Pancreas (tissue), 10 donors: ENCODE results near the gene KIF7. TPM values are rescaled to one million over a fixed set of nuclear protein-coding genes. Genes with fewer than 3 reads are reported as not detected.

Experiments used
- ATAC-seq, 4 donors: fragments of 200-7000 bp; cut with Tn5 transposase; one replicate each; pipeline versions ENCODE4 v1.8.0 to v1.9.1; 2020; ENCODE audit warnings: mild to moderate bottlenecking in 4 of 4, moderate library complexity in 4 of 4
- DNase-seq, 6 donors: peaks; one replicate each; pipeline ENCODE4 v3.0.0-alpha.2; 2020
- FAIRE-seq: peaks from 2 replicates; lab custom pipeline; 2012; peaks lifted over from hg19 to GRCh38; lab: Jason Lieb, UNC
- H3K27ac ChIP-seq, 4 donors: fragments of 200-600 bp; sonication (generic); 1 replicate in 3 of 4; 2 replicates in 1 of 4; pipeline versions ENCODE4 v1.5.0 to v1.8.0; 2020
- H3K27me3 ChIP-seq, 4 donors: fragments of 200-600 bp; one replicate each; pipeline ENCODE4 v1.8.0; 2021
- H3K36me3 ChIP-seq, 3 donors: fragments of 200-600 bp; sonication (generic) in 1 of 3; one replicate each; pipeline versions ENCODE4 v1.5.0 to v1.8.0; 2020 to 2021
- H3K4me1 ChIP-seq, 3 donors: fragments of 200-600 bp; one replicate each; pipeline ENCODE4 v1.8.0; 2021
- H3K4me3 ChIP-seq, 4 donors: fragments of 200-600 bp; sonication (generic) in 2 of 4; one replicate each; pipeline versions ENCODE4 v1.5.0 to v1.8.0; 2020 to 2021
- H3K9me3 ChIP-seq, 4 donors: fragments of 200-600 bp; one replicate each; pipeline ENCODE4 v1.8.0; 2021
- WGBS, 2 donors: extraction: QIAGEN DNeasy Blood & Tissue Kit; methylation state at CpG; one replicate each; pipeline ENCODE4 v1.1.7; 2013; 5-methylcytosine and 5-hydroxymethylcytosine counted together
- intact Hi-C, 3 donors: fragments of 100-400 bp; cut with DNase I; formaldehyde crosslinking; loops; one replicate each; pipeline versions ENCODE4 v1.11.1 to v1.14.2; 2022
- polyA plus RNA-seq, 2 donors: library from polyadenylated mRNA; stranded (reverse); fragments of 200-250 nt; gene quantifications; one replicate each; pipeline ENCODE4 v1.2.3, GENCODE V29; 2013
- total RNA-seq, 6 donors: library from RNA; stranded (reverse); fragmentation: NEBNext Ultra II Directional in 4 of 6; extraction: Animal tissue kit (Norgen Biotek cat#: 25700) in 4 of 6; gene quantifications; one replicate each; pipeline versions ENCODE4 v1.2.1 to v1.2.4, GENCODE V29; 2021 to 2023
- TF ChIP-seq, protein P1 (sequence below), 4 donors: fragments of 200-600 bp; sonication (generic) in 3 of 4; IDR thresholded peaks; one replicate each; pipeline versions ENCODE4 v1.5.0 to v1.8.0; 2021; ENCODE audit warnings: antibody characterized with exemption in 4 of 4
- donor health status: healthy with polysubstance abuse.
- donor health status: DM: no; HTN: no; CAD: no; lungs with moderate emphysema.
- donor health status: DM: no; HTN: no; CAD: no.
- donor health status: control.
- donor health status: control.
- donor health status: Bipolar disorder and iron deficiency.
- donor health status: DM: yes; HTN: yes; CAD: no.
- donor health status: DM: no; HTN: no; CAD: no.
- donor health status: DM: no; HTN: no; CAD: no.
- donor health status: DM: yes; HTN: yes; CAD: no.

The KIF7 gene
- total and polyA plus RNA-seq, 8 donors = 0.43 to 1.5 (median 0.64) TPM

DNA sequence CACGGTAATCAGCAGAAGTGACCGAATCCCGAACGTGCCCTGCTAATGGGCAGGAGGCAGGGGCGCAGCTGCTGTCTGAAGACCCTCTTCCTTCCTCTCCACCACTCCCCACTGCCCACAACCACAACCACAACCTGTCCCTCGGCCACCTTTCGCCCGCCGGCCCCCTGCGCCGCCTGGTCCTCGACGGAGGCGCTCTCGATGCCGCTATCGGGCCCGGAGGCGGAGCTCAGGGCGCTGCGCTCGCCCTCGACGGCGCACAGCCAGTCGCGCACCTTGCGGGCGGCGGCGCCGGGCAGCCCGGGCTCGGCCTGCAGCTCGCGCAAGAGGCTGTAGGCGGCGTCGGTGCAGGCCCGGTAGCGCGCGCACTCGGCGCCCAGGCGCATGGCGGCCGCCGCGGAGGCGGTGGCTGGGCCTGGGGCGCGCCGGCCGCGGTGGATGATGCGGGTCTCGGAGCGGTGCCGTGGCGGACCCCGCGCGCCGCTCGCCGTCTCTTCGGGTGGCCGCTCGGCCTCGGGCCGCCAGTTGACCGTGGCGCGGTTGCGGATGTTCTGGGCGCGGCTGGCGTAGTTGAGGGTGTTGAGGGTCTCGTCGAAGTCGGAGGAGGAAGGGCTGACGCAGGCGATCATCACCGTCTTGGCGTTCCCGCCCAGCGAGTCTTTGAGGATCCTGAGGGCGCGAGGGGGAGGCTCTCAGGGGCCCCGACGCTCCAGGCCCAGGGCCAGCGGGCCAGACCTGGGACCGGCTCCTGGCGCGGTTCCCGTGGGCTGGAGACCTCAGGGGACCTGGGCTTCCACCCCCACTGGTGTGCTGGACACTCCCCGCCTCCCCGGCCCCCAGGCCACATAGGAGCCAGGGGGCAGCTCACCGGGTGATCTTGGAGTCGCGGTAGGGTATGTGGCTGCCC lies 6.9 kb downstream of the KIF7 start:
- FAIRE-seq (no peak), DNase-seq (peak in 1 of 6 donors; percentile 54), ATAC-seq (no peak)
- Histone ChIP-seq H3K4me3 (no peak overlapping the region), H3K27ac (no peak overlapping the region), H3K27me3 (no peaks in the 10 kb centered on the region), H3K36me3 (no peaks in the 10 kb centered on the region), H3K9me3 (no peaks in the 10 kb centered on the region), H3K4me1 (no peaks in the 10 kb centered on the region)
- intact Hi-C loops = no loop called here
- 73 to 75% methylated on average over 72 to 102 of the region's 102 CpGs for WGBS, 2 donors
- TF ChIP-seq, protein P1, sequence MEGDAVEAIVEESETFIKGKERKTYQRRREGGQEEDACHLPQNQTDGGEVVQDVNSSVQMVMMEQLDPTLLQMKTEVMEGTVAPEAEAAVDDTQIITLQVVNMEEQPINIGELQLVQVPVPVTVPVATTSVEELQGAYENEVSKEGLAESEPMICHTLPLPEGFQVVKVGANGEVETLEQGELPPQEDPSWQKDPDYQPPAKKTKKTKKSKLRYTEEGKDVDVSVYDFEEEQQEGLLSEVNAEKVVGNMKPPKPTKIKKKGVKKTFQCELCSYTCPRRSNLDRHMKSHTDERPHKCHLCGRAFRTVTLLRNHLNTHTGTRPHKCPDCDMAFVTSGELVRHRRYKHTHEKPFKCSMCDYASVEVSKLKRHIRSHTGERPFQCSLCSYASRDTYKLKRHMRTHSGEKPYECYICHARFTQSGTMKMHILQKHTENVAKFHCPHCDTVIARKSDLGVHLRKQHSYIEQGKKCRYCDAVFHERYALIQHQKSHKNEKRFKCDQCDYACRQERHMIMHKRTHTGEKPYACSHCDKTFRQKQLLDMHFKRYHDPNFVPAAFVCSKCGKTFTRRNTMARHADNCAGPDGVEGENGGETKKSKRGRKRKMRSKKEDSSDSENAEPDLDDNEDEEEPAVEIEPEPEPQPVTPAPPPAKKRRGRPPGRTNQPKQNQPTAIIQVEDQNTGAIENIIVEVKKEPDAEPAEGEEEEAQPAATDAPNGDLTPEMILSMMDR (IDR thresholded peaks at IDR 0.05) = no peak

DNA sequence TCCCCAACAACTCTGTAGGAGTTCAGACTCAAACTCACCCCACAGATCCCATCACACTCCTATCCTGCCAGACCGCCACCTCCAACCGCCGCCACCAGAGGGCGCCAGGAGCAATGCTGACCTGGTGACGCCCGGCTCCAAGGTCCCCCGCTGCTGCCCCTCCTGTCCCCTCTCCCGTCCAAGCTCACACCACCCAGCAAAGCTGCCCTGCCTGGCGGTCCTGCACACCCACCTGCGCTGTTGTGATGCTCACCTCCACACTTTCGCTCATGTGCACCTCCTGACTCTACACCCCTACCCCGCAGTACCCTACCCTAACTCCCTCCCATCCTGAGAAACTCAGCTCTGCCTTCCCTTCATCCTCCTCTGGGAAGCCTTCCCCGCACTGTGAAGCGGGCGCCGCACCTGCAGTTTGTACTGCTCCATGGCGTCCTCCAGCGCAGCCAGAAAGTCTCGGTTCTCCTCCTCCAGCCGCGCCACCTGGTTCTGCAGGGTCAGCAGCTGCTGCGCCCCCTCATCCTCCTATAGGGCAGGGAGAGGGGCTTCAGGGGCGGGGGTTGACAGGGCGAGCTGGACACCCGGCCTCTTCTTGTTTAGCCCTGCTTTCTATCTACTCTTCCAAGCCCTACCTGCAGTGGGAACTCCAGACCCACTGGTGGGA lies 7.9 kb downstream of the KIF7 start:
- 33 to 35% methylated on average over 25 of the region's 25 CpGs for WGBS, 2 donors
- no peak for FAIRE-seq
- intact Hi-C loops = no loop called here

DNA sequence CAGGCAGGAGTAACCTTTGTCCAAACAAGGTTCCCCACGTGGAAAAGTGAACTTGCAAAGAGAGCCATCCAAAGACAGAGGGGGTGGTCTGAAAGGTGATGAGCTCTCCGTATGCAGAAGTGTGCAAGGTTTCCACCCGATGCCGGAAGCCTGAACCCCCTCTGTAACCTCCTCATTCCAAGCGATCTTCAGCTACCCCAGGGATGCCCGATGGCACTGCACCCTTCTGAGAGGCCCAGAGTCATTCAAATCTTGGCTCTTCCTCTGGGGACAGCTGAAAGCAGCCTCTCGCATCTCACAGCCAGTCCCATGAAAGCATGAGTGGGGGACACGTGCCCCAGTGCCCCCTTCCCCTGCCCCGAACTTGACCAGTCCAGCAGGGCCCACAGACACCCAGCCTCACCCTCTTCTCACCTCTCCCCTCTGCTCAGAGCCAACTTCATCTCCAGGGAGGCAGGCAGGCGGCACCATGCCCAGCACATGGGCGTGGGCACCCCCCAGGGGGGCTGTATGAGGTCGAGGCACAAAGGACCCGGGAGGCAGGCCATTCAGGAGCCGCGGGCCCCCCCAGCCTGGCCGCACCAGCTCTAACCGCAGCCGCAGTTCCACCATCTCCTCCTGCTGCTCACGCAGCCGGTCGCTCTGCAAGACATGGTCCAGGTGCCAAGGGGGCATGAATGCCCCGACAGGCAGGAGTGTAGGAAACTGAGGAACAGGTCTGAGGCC lies 8.7 kb downstream of the KIF7 start:
- WGBS, 2 donors = 59 to 68% methylated on average over 22 of the region's 22 CpGs
- peak in 2 of 6 donors; percentile 49 to 55 for DNase-seq
- FAIRE-seq = no peak
- H3K27ac ChIP-seq = no peak overlapping the region
- H3K4me3 ChIP-seq = no peak overlapping the region
- H3K4me1 ChIP-seq = no peaks in the 10 kb centered on the region
- TF ChIP-seq, protein P1 (IDR thresholded peaks at IDR 0.05) = no peak
- no peaks in the 10 kb centered on the region for H3K27me3 ChIP-seq
- intact Hi-C loops = no loop called here
- ATAC-seq = peak in 3 of 4 donors; percentile 7 to 19 (median 8)
- no peaks in the 10 kb centered on the region for H3K9me3 ChIP-seq
- no peaks in the 10 kb centered on the region for H3K36me3 ChIP-seq

More for the DNA sequence above, 7.9 kb downstream of the KIF7 start:
- Histone ChIP-seq H3K27ac (no peak overlapping the region), H3K4me1 (no peaks in the 10 kb centered on the region), H3K36me3 (no peaks in the 10 kb centered on the region), H3K4me3 (no peak overlapping the region), H3K9me3 (no peaks in the 10 kb centered on the region), H3K27me3 (no peaks in the 10 kb centered on the region)
- TF ChIP-seq, protein P1 (IDR thresholded peaks at IDR 0.05) = peak; percentile 76 to 93 (median 86)
- DNase-seq (peak; percentile 67 to 97 (median 86)), ATAC-seq (peak; percentile 92 to 97 (median 94))

DNA sequence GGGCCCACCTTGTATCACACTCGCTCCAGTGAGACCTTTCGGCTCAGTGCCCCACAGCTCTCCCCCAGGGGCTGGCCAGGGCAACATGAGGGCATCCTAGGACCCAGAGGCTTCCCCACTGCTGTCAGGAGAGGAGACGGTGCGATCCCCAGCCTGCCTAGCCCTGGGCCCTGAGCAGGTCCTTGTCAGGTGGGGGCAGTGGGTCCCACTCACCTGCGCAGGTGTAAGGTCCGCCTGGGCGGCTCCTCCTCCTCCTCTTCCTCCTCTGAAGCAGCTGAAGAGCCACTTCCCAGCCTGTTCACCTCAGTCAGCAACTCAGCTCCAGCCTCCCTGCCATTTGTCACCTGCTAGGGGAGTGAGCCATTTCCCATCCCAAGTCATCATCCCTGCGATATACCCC lies 9.6 kb downstream of the KIF7 start:
- H3K4me3 ChIP-seq = no peak overlapping the region
- intact Hi-C loops = no loop called here
- H3K9me3 ChIP-seq = no peaks in the 10 kb centered on the region
- TF ChIP-seq, protein P1 (IDR thresholded peaks at IDR 0.05) = no peak
- H3K27ac ChIP-seq = no peak overlapping the region
- 95 to 98% methylated on average over 8 of the region's 8 CpGs for WGBS, 2 donors
- no peaks in the 10 kb centered on the region for H3K27me3 ChIP-seq
- H3K36me3 ChIP-seq = no peaks in the 10 kb centered on the region
- H3K4me1 ChIP-seq = no peaks in the 10 kb centered on the region
- DNase-seq (peak in 2 of 6 donors; percentile 5 to 69), FAIRE-seq (no peak), ATAC-seq (no peak)
